HG02642 (cell line): ENCODE results near the gene TIMM44.
"Not testable (repeated sequence)": the region's sequence is repeated elsewhere in the genome, so short reads cannot be mapped to it uniquely, and the experiment has no call there.

Experiments
- ATAC-seq: cut with Tn5 transposase; IDR thresholded peaks from one replicate; pipeline ENCODE4 v1.9.1; 2021; ENCODE audit warnings: mild to moderate bottlenecking; ENCODE audit not compliant: unreplicated experiment, poor library complexity

Gene TIMM44

GRCh38 chr19:7953576-7953975 lies 10.1 kb upstream of the TIMM44 start:
- ATAC-seq: no peak

- no peak for ATAC-seq
Observed at GRCh38 chr19:7953060-7953459, 9.6 kb upstream of the TIMM44 start.

GRCh38 chr19:7947939-7948338 lies 4.5 kb upstream of the TIMM44 start:
- no peak for ATAC-seq

GRCh38 chr19:7944177-7944761 lies 803 bp upstream of the TIMM44 start:
- peak; percentile 24 for ATAC-seq

GRCh38 chr19:7942981-7943443 lies 454 bp downstream of the TIMM44 start:
- ATAC-seq: peak; percentile 19

- no peak for ATAC-seq
Observed at GRCh38 chr19:7941895-7942596, 1.4 kb downstream of the TIMM44 start.

- ATAC-seq: no peak
Observed at GRCh38 chr19:7940841-7941240, 2.6 kb downstream of the TIMM44 start.

- ATAC-seq: no peak
Observed at GRCh38 chr19:7934766-7935165, 8.7 kb downstream of the TIMM44 start.

GRCh38 chr19:7933828-7934725 lies 9.4 kb downstream of the TIMM44 start:
- ATAC-seq: no peak

GRCh38 chr19:7933411-7933810 lies 10.1 kb downstream of the TIMM44 start:
- ATAC-seq: no peak

GRCh38 chr19:7932930-7933300 lies 10.6 kb downstream of the TIMM44 start:
- no peak for ATAC-seq

GRCh38 chr19:7932276-7932929 lies 11.1 kb downstream of the TIMM44 start:
- no peak for ATAC-seq

GRCh38 chr19:7931221-7932061 lies 12.0 kb downstream of the TIMM44 start:
- no peak for ATAC-seq

- no peak for ATAC-seq
Observed at GRCh38 chr19:7930765-7931164, 12.7 kb downstream of the TIMM44 start.

- ATAC-seq: not testable (repeated sequence)
Observed at GRCh38 chr19:7930030-7930429, 13.4 kb downstream of the TIMM44 start.

- no peak for ATAC-seq
Observed at GRCh38 chr19:7928741-7929701, 14.4 kb downstream of the TIMM44 start.

GRCh38 chr19:7928334-7928706 lies 15.1 kb downstream of the TIMM44 start:
- no peak for ATAC-seq

- ATAC-seq: no peak
Observed at GRCh38 chr19:7927605-7928333, 15.7 kb downstream of the TIMM44 start.
